Measurements from ENCODE around the gene GHRL.

GRCh38 chr3:10312861-10313260, 20.1 kb upstream of the GHRL start:
- TF ChIP-seq POLR2A (IDR thresholded peaks at IDR 0.05; ENCODE audit: extremely low read depth, insufficient read length): no peak
- TF ChIP-seq, protein P1, sequence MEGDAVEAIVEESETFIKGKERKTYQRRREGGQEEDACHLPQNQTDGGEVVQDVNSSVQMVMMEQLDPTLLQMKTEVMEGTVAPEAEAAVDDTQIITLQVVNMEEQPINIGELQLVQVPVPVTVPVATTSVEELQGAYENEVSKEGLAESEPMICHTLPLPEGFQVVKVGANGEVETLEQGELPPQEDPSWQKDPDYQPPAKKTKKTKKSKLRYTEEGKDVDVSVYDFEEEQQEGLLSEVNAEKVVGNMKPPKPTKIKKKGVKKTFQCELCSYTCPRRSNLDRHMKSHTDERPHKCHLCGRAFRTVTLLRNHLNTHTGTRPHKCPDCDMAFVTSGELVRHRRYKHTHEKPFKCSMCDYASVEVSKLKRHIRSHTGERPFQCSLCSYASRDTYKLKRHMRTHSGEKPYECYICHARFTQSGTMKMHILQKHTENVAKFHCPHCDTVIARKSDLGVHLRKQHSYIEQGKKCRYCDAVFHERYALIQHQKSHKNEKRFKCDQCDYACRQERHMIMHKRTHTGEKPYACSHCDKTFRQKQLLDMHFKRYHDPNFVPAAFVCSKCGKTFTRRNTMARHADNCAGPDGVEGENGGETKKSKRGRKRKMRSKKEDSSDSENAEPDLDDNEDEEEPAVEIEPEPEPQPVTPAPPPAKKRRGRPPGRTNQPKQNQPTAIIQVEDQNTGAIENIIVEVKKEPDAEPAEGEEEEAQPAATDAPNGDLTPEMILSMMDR (IDR thresholded peaks at IDR 0.05; ENCODE audit: low read depth, low read length): no peak

All from NB4 (cell line).